Measurements from ENCODE around the gene GPR107.
A peak's percentile ranks its signal among the peaks of the same experiment; 100 is the strongest.

Gene GPR107

DNA sequence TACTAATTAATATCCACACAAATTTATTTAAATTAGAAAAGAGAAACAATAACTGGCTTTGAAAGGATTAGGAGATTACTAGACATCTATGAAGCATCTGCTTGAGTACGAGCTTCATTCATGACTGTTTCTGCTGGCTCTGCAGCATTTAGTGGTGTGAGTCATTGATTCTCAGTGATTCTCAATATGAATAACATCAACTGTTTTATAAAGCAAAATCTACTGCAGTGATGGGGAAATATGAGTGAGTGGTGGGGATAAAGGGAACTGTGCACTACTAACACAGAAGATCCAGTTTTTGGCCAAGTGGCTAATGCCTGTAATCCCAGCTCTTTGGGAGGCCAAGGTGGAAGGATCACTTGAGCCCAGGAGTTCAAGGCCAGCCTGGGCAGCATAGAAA lies 19.1 kb upstream of the GPR107 start:
- Histone ChIP-seq H3K9me3 (no peaks in the 10 kb centered on the region), H3K27ac (peak overlapping the region; percentile 51), H3K27me3 (no peaks in the 10 kb centered on the region), H3K4me1 (ENCODE audit: control insufficient read depth in 1 of 2, insufficient read depth in 1 of 2, low read depth in 1 of 2, low read length in 1 of 2) (peaks cover 60 to 79% of the 10 kb centered on the region in 2 experiments), H3K4me3 (ENCODE audit: low read depth in 1 of 2, low read length in 1 of 2) (no peak overlapping the region), H3K36me3 (no peaks in the 10 kb centered on the region)
- TF ChIP-seq CTCF (IDR thresholded peaks at IDR 0.05) = no peak

GRCh38 chr9:130036099-130036498 lies 17.6 kb upstream of the GPR107 start:
- Histone ChIP-seq H3K27me3 (no peaks in the 10 kb centered on the region), H3K36me3 (no peaks in the 10 kb centered on the region), H3K9me3 (no peaks in the 10 kb centered on the region), H3K4me3 (ENCODE audit: low read depth in 1 of 2, low read length in 1 of 2) (no peak overlapping the region), H3K27ac (peak overlapping the region; percentile 21), H3K4me1 (ENCODE audit: control insufficient read depth in 1 of 2, insufficient read depth in 1 of 2, low read depth in 1 of 2, low read length in 1 of 2) (peaks cover 67 to 80% of the 10 kb centered on the region in 2 experiments)
- TF ChIP-seq CTCF (IDR thresholded peaks at IDR 0.05) = no peak

- Histone ChIP-seq H3K9me3 (no peaks in the 10 kb centered on the region), H3K4me1 (ENCODE audit: control insufficient read depth in 1 of 2, insufficient read depth in 1 of 2, low read depth in 1 of 2, low read length in 1 of 2) (peaks cover 68 to 76% of the 10 kb centered on the region in 2 experiments), H3K27ac (peak overlapping the region; percentile 70), H3K27me3 (no peaks in the 10 kb centered on the region), H3K4me3 (ENCODE audit: low read depth in 1 of 2, low read length in 1 of 2) (peak overlapping the region; percentile 18 to 19), H3K36me3 (no peaks in the 10 kb centered on the region)
- TF ChIP-seq CTCF (IDR thresholded peaks at IDR 0.05) = no peak
Measured at GRCh38 chr9:130039528-130040147, 14.1 kb upstream of the GPR107 start.

- TF ChIP-seq CTCF (IDR thresholded peaks at IDR 0.05) = no peak
- Histone ChIP-seq H3K27me3 (no peaks in the 10 kb centered on the region), H3K4me1 (ENCODE audit: control insufficient read depth in 1 of 2, insufficient read depth in 1 of 2, low read depth in 1 of 2, low read length in 1 of 2) (peaks cover 73 to 80% of the 10 kb centered on the region in 2 experiments), H3K9me3 (no peaks in the 10 kb centered on the region), H3K36me3 (no peaks in the 10 kb centered on the region), H3K4me3 (ENCODE audit: low read depth in 1 of 2, low read length in 1 of 2) (peak overlapping the region; percentile 85 to 87), H3K27ac (peak overlapping the region; percentile 91)
Measured at GRCh38 chr9:130040984-130041647, 12.6 kb upstream of the GPR107 start.

DNA sequence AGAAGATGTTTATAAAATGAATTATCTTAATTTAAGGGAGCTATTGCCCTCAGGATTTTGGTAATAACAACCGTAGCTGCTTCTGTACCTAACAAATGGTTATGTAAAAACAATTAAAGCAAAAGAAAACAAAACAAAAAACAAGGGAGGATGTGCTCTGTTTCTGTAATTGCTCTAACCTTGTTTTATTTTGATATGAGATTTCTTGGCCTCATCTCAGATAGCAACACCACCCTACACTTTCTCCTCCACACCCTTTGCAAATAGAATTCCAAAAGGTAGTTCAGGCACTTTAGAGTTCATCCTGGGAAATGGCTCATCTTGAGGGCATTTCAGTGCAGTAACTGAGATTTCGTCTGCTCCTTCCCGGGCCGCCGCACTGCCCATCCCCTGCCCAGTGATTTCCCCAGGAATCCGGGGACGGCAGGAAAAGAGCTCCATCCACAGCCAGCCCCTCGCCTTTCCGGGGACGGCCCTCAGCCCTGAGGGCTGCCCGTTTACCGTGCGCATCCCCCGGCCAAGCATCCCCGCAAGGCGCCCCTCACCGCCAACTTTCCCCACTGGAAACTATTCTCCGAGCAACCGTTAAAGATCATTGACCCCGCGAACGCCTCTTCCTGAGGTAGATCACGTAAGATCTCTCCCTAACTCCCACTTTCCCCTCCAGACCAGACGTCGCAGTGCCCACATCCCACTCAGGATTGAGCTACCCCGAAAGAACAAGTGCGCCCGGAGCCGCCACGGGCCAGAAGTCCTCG lies 11.9 kb upstream of the GPR107 start:
- H3K4me3 ChIP-seq (ENCODE audit: low read depth in 1 of 2, low read length in 1 of 2) = peak overlapping the region; percentile 85 to 87
- H3K27me3 ChIP-seq = no peaks in the 10 kb centered on the region
- H3K9me3 ChIP-seq = no peaks in the 10 kb centered on the region
- no peak for TF ChIP-seq CTCF (IDR thresholded peaks at IDR 0.05)
- H3K27ac ChIP-seq = peak overlapping the region; percentile 91
- H3K36me3 ChIP-seq = no peaks in the 10 kb centered on the region
- peaks cover 73 to 78% of the 10 kb centered on the region in 2 experiments for H3K4me1 ChIP-seq (ENCODE audit: control insufficient read depth in 1 of 2, insufficient read depth in 1 of 2, low read depth in 1 of 2, low read length in 1 of 2)

Measured in neutrophil (primary cell).